ENCODE results near the gene MSRB3.

- TF ChIP-seq POLR2A (IDR thresholded peaks at IDR 0.05; ENCODE audit: low read depth, low read length) (no peak), POLR2AphosphoS5 (IDR thresholded peaks at IDR 0.05; ENCODE audit: low read depth, low read length) (no peak)
Observed at GRCh38 chr12:65389436-65389835, 111.0 kb downstream of the MSRB3 start.

All from GM12892 (cell line).